ENCODE results near the gene ORM1.

Gene ORM1

DNA sequence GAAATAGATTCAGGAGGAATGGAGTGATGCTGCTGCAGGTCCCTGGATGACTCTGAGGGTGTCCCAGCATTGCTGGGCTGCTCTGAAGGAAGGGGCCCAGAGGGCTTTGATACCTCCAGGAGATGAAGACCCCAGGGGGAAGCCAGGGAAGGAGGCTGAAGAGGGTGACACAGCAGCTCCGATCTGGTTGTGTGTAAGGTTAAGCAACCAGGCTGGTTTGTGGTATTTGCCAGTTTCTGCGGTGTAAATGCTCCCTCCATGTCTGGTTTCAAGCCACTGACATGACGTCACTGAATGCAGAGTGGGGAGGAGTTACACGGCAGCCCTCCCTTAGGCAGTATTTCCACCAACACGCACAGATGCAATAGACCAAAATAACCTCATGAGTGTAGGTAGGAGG, 40.0 kb upstream of the ORM1 start:
- peak; percentile 68 for DNase-seq (ENCODE audit: low read depth)
- TF ChIP-seq, protein P1, sequence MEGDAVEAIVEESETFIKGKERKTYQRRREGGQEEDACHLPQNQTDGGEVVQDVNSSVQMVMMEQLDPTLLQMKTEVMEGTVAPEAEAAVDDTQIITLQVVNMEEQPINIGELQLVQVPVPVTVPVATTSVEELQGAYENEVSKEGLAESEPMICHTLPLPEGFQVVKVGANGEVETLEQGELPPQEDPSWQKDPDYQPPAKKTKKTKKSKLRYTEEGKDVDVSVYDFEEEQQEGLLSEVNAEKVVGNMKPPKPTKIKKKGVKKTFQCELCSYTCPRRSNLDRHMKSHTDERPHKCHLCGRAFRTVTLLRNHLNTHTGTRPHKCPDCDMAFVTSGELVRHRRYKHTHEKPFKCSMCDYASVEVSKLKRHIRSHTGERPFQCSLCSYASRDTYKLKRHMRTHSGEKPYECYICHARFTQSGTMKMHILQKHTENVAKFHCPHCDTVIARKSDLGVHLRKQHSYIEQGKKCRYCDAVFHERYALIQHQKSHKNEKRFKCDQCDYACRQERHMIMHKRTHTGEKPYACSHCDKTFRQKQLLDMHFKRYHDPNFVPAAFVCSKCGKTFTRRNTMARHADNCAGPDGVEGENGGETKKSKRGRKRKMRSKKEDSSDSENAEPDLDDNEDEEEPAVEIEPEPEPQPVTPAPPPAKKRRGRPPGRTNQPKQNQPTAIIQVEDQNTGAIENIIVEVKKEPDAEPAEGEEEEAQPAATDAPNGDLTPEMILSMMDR (IDR thresholded peaks at IDR 0.05; ENCODE audit: low read length, missing control alignments), result no peak
- H3K4me3 ChIP-seq (replicated peaks; ENCODE audit: low read depth, low read length), result no peak overlapping the region

DNA sequence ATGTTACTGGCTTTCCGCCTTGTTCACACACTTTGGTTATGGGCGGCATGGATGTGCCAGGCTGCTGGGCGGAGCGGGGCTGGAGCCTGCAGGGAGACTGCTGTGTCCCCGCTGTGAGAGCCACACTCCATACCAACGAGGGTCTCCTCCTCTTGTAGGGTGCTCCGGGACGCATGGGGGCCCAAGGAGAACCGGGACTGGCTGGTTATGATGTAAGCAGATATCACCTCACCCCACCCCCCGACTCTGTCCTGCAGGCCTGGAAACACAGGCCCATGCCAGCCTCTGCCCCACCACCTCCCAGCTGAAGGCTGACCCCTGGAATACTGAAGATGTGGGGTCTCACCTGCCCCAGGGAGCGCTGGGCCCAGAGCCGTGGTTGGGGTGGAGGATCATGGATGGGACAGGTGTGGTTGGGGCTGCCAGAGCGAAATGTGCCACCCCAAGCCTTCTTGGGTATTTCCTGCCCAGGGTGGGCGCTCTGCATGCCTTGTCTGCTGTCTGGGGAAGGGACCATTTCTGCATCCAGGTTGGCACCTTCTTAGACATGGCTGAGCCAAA, 39.3 kb upstream of the ORM1 start:
- no peak overlapping the region for H3K4me3 ChIP-seq (replicated peaks; ENCODE audit: low read depth, low read length)

DNA sequence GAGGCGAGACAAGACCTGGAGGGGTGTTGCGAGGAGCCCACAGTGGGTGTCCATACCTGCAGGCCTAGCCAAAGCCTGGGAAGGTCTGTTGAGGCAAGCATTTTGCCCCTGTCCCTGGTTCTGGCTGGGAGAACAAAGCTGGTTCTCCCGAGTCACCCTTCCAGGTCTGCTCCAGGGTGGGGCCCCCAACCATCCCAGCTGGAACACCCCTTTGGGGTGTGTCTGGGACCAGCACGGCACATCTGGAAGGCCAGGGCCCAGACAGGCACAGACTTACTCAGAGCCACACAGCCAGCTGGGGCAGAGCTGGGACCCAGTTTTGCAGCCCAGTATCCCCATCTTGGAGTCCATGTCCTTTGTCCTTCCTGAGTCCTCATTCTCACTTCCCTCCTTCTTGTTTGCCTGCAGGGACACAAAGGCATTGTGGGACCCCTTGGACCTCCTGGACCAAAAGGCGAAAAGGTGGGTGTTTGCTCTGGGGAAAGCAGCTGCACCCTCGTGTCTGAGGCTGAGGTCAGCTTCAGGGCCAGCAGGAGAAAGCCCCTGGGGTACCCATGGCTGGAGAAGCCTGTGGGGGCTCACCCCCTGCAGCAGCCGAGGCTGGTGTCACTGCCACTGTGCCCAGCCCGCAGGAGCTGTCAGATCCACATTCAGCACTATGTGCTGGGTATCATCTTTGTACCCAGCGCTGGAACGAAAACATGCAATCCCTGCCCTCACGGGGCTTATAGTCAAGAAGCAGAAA, 38.4 kb upstream of the ORM1 start:
- TF ChIP-seq, protein P1 (IDR thresholded peaks at IDR 0.05; ENCODE audit: low read length, missing control alignments), result no peak
- no peak for DNase-seq (ENCODE audit: low read depth)
- H3K4me3 ChIP-seq (replicated peaks; ENCODE audit: low read depth, low read length), result no peak overlapping the region

More for the DNA sequence above, 39.3 kb upstream of the ORM1 start:
- DNase-seq (ENCODE audit: low read depth), result no peak
- TF ChIP-seq, protein P1 (IDR thresholded peaks at IDR 0.05; ENCODE audit: low read length, missing control alignments), result no peak

DNA sequence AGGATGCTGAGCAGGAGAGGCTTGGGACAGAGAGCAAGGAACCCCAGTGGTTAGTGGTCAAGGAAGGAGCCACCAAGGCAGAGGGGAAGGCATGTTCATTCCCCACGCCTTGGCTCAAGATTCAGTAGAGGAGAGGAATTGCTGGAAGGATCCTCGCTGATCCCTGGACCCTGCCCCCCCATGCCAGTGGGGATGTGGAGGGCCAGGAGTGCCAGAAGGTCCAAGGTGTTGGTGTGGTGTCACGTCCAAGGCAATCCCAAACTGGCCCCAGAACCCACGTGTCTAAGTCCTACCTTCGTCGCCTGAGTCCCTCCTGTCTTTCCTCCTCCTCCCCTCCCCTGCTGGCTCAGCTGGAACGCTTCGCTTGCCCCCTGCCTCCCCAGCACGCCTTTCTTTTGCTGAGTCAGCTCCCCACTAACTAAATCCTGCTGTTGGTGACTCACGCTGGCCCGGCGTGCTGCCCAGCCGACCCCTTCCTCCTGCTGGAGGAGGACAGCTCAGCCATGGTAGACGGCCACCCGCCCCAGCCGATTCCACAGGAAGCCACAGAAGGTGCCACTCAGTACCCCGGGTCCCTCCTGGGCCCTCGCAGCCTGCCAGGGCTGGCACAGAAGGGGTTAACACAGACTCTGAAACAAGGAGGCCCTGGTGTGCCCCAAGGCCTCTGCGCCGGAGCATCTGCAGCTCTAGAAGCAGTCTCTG, 37.6 kb upstream of the ORM1 start:
- peak; percentile 85 for DNase-seq (ENCODE audit: low read depth)
- TF ChIP-seq, protein P1 (IDR thresholded peaks at IDR 0.05; ENCODE audit: low read length, missing control alignments), result peak; percentile 23
- no peak overlapping the region for H3K4me3 ChIP-seq (replicated peaks; ENCODE audit: low read depth, low read length)

DNA sequence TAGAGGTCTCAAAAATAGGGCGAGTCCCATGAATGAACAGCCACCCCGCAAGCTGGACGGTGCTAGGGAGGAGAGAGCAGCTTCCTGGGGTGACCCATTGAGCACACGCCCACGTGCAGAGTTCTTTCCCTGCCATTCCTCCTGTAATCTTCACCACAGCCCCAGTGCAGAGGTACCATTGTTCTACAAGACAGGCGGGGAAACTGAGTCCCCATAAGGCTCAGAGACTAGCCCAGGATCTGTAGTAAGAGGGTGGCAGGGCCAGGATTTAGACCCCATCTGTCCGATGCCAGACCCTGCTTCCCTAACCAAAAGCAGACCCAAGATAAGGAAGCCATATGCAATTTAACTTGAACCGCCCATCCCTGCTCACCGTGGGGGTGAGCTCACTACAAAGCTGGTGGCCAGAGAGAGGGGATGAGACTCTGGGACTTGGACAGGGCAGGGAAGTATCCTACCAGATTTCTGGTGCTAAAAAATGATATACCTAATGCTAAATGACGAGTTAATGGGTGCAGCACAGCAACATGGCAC, 36.7 kb upstream of the ORM1 start:
- TF ChIP-seq, protein P1 (IDR thresholded peaks at IDR 0.05; ENCODE audit: low read length, missing control alignments), result no peak
- no peak overlapping the region for H3K4me3 ChIP-seq (replicated peaks; ENCODE audit: low read depth, low read length)
- DNase-seq (ENCODE audit: low read depth), result no peak

DNA sequence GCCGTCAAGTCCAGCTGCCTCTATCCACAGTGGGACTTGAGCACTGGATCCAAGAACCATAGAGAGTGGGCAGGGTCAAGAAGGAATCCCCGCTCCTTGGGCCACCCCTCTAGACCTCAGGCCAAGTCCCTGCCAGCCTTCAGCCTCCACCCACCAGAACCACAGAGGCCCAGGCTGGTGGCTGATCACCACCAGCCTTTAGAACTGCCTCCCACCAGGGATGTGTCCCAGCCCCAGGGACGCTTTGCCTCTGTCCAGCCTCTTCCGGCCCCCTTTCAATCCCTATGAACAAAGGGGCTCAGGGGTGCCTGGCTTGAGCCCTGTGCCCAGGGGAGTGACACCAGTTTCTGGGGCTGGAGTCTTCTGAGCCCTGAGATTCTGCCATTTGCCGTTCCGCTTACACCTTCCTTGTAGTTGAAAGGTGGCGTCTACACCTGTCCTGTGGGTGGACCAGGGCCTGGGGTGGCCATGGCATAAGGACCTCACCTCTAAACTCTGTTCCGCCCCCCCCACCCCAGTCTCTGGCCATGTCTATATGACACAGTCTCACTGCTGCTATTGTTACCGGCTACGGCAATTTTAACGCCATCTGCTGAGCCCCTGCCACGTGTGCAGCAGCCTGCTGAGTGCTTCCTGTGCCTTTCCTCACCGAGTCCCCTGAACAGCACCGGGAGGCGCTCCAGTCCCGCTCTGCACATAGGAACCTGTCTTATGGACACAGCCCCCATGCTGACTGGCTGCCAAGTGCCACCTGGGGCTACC, 35.7 kb upstream of the ORM1 start:
- TF ChIP-seq, protein P1 (IDR thresholded peaks at IDR 0.05; ENCODE audit: low read length, missing control alignments), result no peak
- DNase-seq (ENCODE audit: low read depth), result no peak
- H3K4me3 ChIP-seq (replicated peaks; ENCODE audit: low read depth, low read length), result no peak overlapping the region
